ENCODE data around the gene NCK1.
A peak's percentile ranks its signal among the peaks of the same experiment; 100 is the strongest.

Gene NCK1

DNA sequence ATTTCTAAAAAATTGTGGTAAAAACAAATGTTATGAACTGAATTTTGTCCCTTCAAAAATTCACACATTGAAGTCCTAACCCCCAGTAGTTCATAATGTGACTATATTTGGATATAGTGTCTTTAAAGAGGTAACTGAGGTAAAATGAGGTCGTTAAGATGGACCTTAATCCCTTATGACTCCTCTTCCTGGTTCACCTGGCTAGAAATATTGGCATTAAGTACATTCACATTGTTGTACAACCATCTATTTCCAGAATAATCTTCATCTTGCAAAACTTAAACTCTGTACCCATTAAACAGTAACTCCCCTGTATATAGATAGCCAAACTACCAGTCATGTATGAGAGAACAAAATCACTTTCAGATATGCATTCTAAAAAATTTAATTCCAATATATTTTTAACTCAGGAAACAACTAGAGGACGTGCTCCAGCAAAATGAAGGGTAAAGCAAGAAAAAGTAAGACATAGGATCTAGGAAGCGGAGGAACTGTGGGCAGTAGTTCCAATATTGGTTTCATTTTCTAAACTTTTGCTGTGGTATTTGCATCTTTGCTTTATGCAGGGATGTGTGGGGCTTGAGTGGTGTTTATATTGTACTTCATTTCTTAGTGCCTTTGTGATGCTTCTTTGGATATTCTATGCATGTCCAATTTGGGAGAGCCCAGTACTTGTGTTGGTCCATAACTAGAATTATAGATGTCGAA, 59.0 kb downstream of the NCK1 start:
- H3F3A ChIP-seq (ENCODE audit: control insufficient read depth, insufficient read depth) = no peaks in the 10 kb centered on the region
- no peak overlapping the region for H3K27ac ChIP-seq (ENCODE audit: low read depth, low read length)
- H3K36me3 ChIP-seq (ENCODE audit: control insufficient read depth, low read length) = peaks cover under 1% of the 10 kb centered on the region; the same call in 1 of the 2 replicates
- H3K9me3 ChIP-seq (ENCODE audit: control insufficient read depth, insufficient read depth, low read length) = no peaks in the 10 kb centered on the region
- no peak overlapping the region for H3K4me2 ChIP-seq (ENCODE audit: low read length)
- H3K4me1 ChIP-seq (ENCODE audit: control insufficient read depth, low read length) = peaks cover 40% of the 10 kb centered on the region
- peaks cover 86% of the 10 kb centered on the region for H3K79me2 ChIP-seq (ENCODE audit: control insufficient read depth, low read length)
- no peaks in the 10 kb centered on the region for H3K27me3 ChIP-seq (ENCODE audit: control insufficient read depth, low read length)
- no peak for TF ChIP-seq EZH2phosphoT487 (IDR thresholded peaks at IDR 0.05; ENCODE audit: borderline replicate concordance, low read length)
- TF ChIP-seq, protein P1, sequence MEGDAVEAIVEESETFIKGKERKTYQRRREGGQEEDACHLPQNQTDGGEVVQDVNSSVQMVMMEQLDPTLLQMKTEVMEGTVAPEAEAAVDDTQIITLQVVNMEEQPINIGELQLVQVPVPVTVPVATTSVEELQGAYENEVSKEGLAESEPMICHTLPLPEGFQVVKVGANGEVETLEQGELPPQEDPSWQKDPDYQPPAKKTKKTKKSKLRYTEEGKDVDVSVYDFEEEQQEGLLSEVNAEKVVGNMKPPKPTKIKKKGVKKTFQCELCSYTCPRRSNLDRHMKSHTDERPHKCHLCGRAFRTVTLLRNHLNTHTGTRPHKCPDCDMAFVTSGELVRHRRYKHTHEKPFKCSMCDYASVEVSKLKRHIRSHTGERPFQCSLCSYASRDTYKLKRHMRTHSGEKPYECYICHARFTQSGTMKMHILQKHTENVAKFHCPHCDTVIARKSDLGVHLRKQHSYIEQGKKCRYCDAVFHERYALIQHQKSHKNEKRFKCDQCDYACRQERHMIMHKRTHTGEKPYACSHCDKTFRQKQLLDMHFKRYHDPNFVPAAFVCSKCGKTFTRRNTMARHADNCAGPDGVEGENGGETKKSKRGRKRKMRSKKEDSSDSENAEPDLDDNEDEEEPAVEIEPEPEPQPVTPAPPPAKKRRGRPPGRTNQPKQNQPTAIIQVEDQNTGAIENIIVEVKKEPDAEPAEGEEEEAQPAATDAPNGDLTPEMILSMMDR (IDR thresholded peaks at IDR 0.05; ENCODE audit: low read depth, low read length, poor library complexity, severe bottlenecking) = no peak
- no peaks in the 10 kb centered on the region for H4K20me1 ChIP-seq (ENCODE audit: control insufficient read depth, insufficient read depth, low read depth, low read length)
- no peaks in the 10 kb centered on the region for H3K9me2 ChIP-seq (replicated peaks; ENCODE audit: control insufficient read depth, low read length)
- no peak overlapping the region for H3K4me3 ChIP-seq (ENCODE audit: low read length)

DNA sequence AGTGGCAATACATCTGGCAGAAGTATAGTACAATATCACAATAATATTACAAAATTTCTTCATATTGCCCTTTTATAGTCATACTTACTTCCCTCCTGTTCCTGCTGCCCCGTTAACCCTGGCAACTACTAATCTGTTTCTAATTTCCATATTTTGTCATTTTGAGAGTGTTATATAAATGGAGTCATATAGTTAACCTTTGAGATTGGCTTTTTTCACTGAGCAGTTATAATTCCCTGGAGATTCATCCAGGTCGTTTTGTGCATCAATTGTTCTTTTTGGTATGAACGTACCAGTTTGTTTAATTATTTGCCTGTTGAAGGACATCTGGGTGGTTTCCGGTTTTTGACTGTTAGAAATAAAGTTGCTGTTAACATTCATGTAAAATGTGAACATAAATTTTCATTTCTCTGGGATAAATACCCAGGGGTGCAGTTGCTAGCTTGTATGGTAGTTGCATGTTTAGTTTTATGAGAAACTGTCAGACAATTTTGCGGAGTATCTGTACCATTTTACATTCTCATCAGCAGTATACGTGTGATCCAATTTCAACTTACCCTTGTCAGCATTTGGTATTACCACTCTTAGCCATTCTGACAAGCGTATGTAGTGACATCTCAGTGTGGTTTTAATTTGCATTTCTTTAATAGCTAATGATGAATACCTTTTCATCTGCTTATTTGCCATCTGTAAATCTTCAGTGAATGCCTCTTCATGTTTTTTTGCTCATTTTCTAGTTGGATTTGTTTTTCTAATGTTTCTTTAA, 63.6 kb downstream of the NCK1 start:
- H3K4me1 ChIP-seq (ENCODE audit: control insufficient read depth, low read length) = peaks cover 30% of the 10 kb centered on the region
- peak overlapping the region; percentile 57 for H3K4me3 ChIP-seq (ENCODE audit: low read length)
- peak overlapping the region; percentile 45 for H3K27ac ChIP-seq (ENCODE audit: low read depth, low read length)
- H3K79me2 ChIP-seq (ENCODE audit: control insufficient read depth, low read length) = peaks cover 66% of the 10 kb centered on the region
- H3F3A ChIP-seq (ENCODE audit: control insufficient read depth, insufficient read depth) = no peaks in the 10 kb centered on the region; the same call in 1 of the 2 replicates
- peak overlapping the region; percentile 71 for H3K4me2 ChIP-seq (ENCODE audit: low read length)
- no peak for TF ChIP-seq EZH2phosphoT487 (IDR thresholded peaks at IDR 0.05; ENCODE audit: borderline replicate concordance, low read length)
- TF ChIP-seq, protein P1 (IDR thresholded peaks at IDR 0.05; ENCODE audit: low read depth, low read length, poor library complexity, severe bottlenecking) = no peak
- no peaks in the 10 kb centered on the region for H3K9me2 ChIP-seq (replicated peaks; ENCODE audit: control insufficient read depth, low read length)
- H4K20me1 ChIP-seq (ENCODE audit: control insufficient read depth, insufficient read depth, low read depth, low read length) = no peaks in the 10 kb centered on the region
- H3K36me3 ChIP-seq (ENCODE audit: control insufficient read depth, low read length) = peaks cover 15% of the 10 kb centered on the region
- no peaks in the 10 kb centered on the region for H3K9me3 ChIP-seq (ENCODE audit: control insufficient read depth, insufficient read depth, low read length)
- H3K27me3 ChIP-seq (ENCODE audit: control insufficient read depth, low read length) = no peaks in the 10 kb centered on the region

DNA sequence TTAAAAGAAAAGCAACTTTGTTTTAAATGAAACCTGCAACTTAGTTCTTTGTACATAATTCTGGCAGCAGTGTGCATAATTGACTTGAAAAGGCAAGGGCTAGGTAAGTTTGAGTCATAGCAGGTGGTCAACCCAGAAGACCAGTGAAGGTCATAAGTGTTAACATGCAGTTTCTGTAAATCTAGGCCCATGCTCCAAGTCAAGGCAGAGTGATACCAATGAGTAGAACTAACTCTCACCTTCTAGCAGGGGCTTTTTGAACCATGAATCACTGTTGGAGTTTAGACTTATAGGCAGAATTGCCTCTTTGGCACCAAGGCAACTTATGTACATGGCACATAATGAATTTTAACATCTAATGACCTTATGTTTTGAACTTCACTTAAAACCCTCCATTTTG, 66.2 kb downstream of the NCK1 start:
- no peak overlapping the region for H3K4me2 ChIP-seq (ENCODE audit: low read length)
- peaks cover 57% of the 10 kb centered on the region for H3K79me2 ChIP-seq (ENCODE audit: control insufficient read depth, low read length)
- H4K20me1 ChIP-seq (ENCODE audit: control insufficient read depth, insufficient read depth, low read depth, low read length) = no peaks in the 10 kb centered on the region
- TF ChIP-seq, protein P1 (IDR thresholded peaks at IDR 0.05; ENCODE audit: low read depth, low read length, poor library complexity, severe bottlenecking) = no peak
- TF ChIP-seq EZH2phosphoT487 (IDR thresholded peaks at IDR 0.05; ENCODE audit: borderline replicate concordance, low read length) = no peak
- peaks cover 53% of the 10 kb centered on the region for H3K4me1 ChIP-seq (ENCODE audit: control insufficient read depth, low read length)
- no peaks in the 10 kb centered on the region for H3K27me3 ChIP-seq (ENCODE audit: control insufficient read depth, low read length)
- H3K36me3 ChIP-seq (ENCODE audit: control insufficient read depth, low read length) = peaks cover 21% of the 10 kb centered on the region
- no peak overlapping the region for H3K27ac ChIP-seq (ENCODE audit: low read depth, low read length)
- H3K9me2 ChIP-seq (replicated peaks; ENCODE audit: control insufficient read depth, low read length) = no peaks in the 10 kb centered on the region
- H3K4me3 ChIP-seq (ENCODE audit: low read length) = no peak overlapping the region
- no peaks in the 10 kb centered on the region for H3K9me3 ChIP-seq (ENCODE audit: control insufficient read depth, insufficient read depth, low read length)
- H3F3A ChIP-seq (ENCODE audit: control insufficient read depth, insufficient read depth) = peaks cover 4% of the 10 kb centered on the region; the same call in 1 of the 2 replicates
